Left renal cortex interstitium (tissue), 4 donors: ENCODE results near the gene YES1. TPM values are rescaled to one million over a fixed set of nuclear protein-coding genes. Genes with fewer than 3 reads are reported as not detected.
"Not testable (repeated sequence)": the region's sequence is repeated elsewhere in the genome, so short reads cannot be mapped to it uniquely, and the experiment has no call there.

Source experiments
- DNase-seq, 4 donors: peaks; one replicate each; pipeline ENCODE4 v3.0.0-alpha.2; 2013; ENCODE audit warnings: low read depth in 4 of 4, low spot score in 2 of 4, missing footprints in 1 of 4
- polyA plus RNA-seq, 4 donors: library from polyadenylated mRNA; unstranded; fragments of 120-200 nt; gene quantifications; one replicate each; pipeline ENCODE4 v1.2.1, GENCODE V29; 2013; ENCODE audit not compliant: insufficient read length in 4 of 4

YES1 gene
- polyA plus RNA-seq, 4 donors = 60.8 to 71.2 (median 69.0) TPM

GRCh38 chr18:741931-742512 is 70.0 kb downstream of the YES1 start:
- DNase-seq = peak in 3 of 4 donors; percentile 8 to 21 (median 13)

- no peak for DNase-seq
Observed at GRCh38 chr18:732371-732770, 79.7 kb downstream of the YES1 start.

GRCh38 chr18:731185-731584 is 80.9 kb downstream of the YES1 start:
- DNase-seq = no peak

GRCh38 chr18:730692-731091 is 81.3 kb downstream of the YES1 start:
- no peak for DNase-seq

- DNase-seq = not testable (repeated sequence)
Observed at GRCh38 chr18:730120-730519, 81.9 kb downstream of the YES1 start.

GRCh38 chr18:725646-726045 is 86.4 kb downstream of the YES1 start:
- DNase-seq = no peak

- DNase-seq = no peak
Observed at GRCh38 chr18:723541-724080, 88.4 kb downstream of the YES1 start.

GRCh38 chr18:717003-717402 is 95.0 kb downstream of the YES1 start:
- DNase-seq = no peak

GRCh38 chr18:715626-716025 is 96.4 kb downstream of the YES1 start:
- no peak for DNase-seq

- DNase-seq = no peak
Observed at GRCh38 chr18:713135-713490, 98.9 kb downstream of the YES1 start.

- DNase-seq = peak in 2 of 4 donors; percentile 66 to 68
Observed at GRCh38 chr18:712401-713134, 99.5 kb downstream of the YES1 start, which contains the start of gene ENOSF1. ENOSF1 (minus strand) TSS chr18:712630; CDS start chr18:712587, 43 bp downstream.

- peak in 3 of 4 donors; percentile 48 to 56 (median 50) for DNase-seq
Observed at GRCh38 chr18:711657-712400, 100.2 kb downstream of the YES1 start.

- DNase-seq = peak in 1 of 4 donors; percentile 15
Observed at GRCh38 chr18:711310-711656, 100.8 kb downstream of the YES1 start.

GRCh38 chr18:710418-711300 is 101.4 kb downstream of the YES1 start:
- DNase-seq = no peak

GRCh38 chr18:709771-710170 is 102.3 kb downstream of the YES1 start:
- DNase-seq = no peak

- DNase-seq = no peak
Observed at GRCh38 chr18:708096-708495, 103.9 kb downstream of the YES1 start.

- no peak for DNase-seq
Observed at GRCh38 chr18:706405-706804, 105.6 kb downstream of the YES1 start.

- no peak for DNase-seq
Observed at GRCh38 chr18:703213-703967, 108.7 kb downstream of the YES1 start.

- no peak for DNase-seq
Observed at GRCh38 chr18:697800-698199, 114.2 kb downstream of the YES1 start.

GRCh38 chr18:697012-697411 is 115.0 kb downstream of the YES1 start:
- no peak for DNase-seq
